Peyer's patch (tissue), 4 donors: ENCODE results near the gene ANTXR1.

Experiments
- POLR2A ChIP-seq, 2 donors: fragments of 450-650 bp; IDR thresholded peaks; one replicate each; pipeline ENCODE4 v1.5.1; 2017; ENCODE audit warnings: antibody characterized with exemption in 2 of 2, mild to moderate bottlenecking in 2 of 2, moderate library complexity in 2 of 2
- TF ChIP-seq, protein P1 (sequence below), 6 experiments: fragments of 450-650 bp in 4 of 6; fragments of 200-600 bp in 2 of 6; sonication (generic) in 1 of 6; IDR thresholded peaks; one replicate each; pipeline ENCODE4 v1.5.1; 2017 to 2019; ENCODE audit warnings: antibody characterized with exemption in 6 of 6, mild to moderate bottlenecking in 3 of 6, moderate library complexity in 1 of 6

DNA sequence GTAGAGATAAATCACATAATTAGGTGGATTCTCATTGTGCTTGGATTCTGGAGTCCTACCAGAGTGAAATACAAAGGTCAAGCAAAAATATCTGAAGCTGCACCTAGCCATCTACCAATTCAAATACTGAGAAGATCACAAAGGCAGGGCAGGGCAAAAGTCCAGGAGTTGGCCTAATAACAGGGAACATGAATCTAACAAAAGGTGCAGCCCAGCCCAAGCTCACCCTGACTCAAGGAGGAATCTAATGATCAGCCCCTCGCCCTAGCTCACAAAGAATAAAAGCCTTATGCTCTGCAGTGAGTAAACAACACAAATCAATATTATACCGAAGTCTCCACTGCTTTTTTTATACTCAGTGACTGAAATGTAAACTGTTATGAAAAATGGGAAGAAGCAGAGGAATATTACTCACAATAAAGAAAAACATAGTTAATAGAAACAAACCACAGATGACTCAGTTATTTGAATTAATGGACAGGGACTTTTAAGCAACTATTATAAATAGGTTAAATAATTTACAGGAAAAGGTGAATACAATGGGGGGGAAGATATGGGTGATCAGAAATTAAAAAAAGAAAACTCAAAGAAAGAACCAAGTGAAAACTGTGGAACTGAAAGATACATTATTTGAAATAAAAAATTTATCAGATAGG, 49.5 kb downstream of the ANTXR1 start:
- TF ChIP-seq POLR2A (IDR thresholded peaks at IDR 0.05): no peak
- TF ChIP-seq, protein P1, sequence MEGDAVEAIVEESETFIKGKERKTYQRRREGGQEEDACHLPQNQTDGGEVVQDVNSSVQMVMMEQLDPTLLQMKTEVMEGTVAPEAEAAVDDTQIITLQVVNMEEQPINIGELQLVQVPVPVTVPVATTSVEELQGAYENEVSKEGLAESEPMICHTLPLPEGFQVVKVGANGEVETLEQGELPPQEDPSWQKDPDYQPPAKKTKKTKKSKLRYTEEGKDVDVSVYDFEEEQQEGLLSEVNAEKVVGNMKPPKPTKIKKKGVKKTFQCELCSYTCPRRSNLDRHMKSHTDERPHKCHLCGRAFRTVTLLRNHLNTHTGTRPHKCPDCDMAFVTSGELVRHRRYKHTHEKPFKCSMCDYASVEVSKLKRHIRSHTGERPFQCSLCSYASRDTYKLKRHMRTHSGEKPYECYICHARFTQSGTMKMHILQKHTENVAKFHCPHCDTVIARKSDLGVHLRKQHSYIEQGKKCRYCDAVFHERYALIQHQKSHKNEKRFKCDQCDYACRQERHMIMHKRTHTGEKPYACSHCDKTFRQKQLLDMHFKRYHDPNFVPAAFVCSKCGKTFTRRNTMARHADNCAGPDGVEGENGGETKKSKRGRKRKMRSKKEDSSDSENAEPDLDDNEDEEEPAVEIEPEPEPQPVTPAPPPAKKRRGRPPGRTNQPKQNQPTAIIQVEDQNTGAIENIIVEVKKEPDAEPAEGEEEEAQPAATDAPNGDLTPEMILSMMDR (IDR thresholded peaks at IDR 0.05): no peak
